Measurements from ENCODE around the gene ACBD6. TPM values are rescaled to one million over a fixed set of nuclear protein-coding genes. Genes with fewer than 3 reads are reported as not detected.

The ACBD6 gene
- total and polyA plus RNA-seq, 11 donors, result 18.6 to 35.8 (median 21.8) TPM

DNA sequence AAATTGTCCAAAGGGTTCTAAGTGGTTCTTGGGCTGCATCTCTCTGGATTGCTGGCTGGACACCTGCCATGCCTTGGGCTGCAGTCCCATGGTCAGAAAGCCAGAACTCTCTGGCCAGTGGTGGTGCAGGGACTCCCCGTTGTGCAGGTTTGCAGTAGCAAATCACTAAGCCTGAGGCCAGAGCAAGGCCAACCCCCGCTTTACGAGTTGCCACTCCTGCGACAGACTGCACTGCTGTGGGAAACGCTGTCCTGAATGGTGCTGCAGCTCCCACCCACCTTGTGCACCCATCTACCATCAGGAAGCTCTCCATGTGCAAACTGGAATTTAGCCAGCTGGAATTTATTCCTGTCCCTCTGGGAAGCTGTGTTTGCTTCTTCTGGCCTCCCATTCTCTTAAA is 226.7 kb downstream of the ACBD6 start:
- H3K27ac ChIP-seq, result no peak overlapping the region
- DNase-seq (no peak), ATAC-seq (no peak)
- H3K9me3 ChIP-seq, result no peaks in the 10 kb centered on the region
- H3K27me3 ChIP-seq, result no peaks in the 10 kb centered on the region
- no peak overlapping the region for H3K4me3 ChIP-seq
- H3K36me3 ChIP-seq, result peaks cover 0 to 30% (median 0%) of the 10 kb centered on the region in 9 donors
- TF ChIP-seq POLR2A (IDR thresholded peaks at IDR 0.05), result no peak
- TF ChIP-seq, protein P1, sequence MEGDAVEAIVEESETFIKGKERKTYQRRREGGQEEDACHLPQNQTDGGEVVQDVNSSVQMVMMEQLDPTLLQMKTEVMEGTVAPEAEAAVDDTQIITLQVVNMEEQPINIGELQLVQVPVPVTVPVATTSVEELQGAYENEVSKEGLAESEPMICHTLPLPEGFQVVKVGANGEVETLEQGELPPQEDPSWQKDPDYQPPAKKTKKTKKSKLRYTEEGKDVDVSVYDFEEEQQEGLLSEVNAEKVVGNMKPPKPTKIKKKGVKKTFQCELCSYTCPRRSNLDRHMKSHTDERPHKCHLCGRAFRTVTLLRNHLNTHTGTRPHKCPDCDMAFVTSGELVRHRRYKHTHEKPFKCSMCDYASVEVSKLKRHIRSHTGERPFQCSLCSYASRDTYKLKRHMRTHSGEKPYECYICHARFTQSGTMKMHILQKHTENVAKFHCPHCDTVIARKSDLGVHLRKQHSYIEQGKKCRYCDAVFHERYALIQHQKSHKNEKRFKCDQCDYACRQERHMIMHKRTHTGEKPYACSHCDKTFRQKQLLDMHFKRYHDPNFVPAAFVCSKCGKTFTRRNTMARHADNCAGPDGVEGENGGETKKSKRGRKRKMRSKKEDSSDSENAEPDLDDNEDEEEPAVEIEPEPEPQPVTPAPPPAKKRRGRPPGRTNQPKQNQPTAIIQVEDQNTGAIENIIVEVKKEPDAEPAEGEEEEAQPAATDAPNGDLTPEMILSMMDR (IDR thresholded peaks at IDR 0.05), result no peak
- H3K4me1 ChIP-seq, result peaks cover 0 to 32% (median 0%) of the 10 kb centered on the region in 12 donors
- WGBS, 4 donors, result 80 to 95% (median 94%) methylated on average over 5 of the region's 5 CpGs
- intact Hi-C loops (cut with DNase I), result no loop called here

- 94 to 98% (median 97%) methylated on average over 11 of the region's 11 CpGs for WGBS, 4 donors
- no peak for TF ChIP-seq POLR2A (IDR thresholded peaks at IDR 0.05)
- TF ChIP-seq, protein P1 (IDR thresholded peaks at IDR 0.05), result no peak
- no peaks in the 10 kb centered on the region for H3K27me3 ChIP-seq
- intact Hi-C loops (cut with DNase I), result no loop called here
- no peak for ATAC-seq
- no peak overlapping the region for H3K4me3 ChIP-seq
- no peaks in the 10 kb centered on the region for H3K9me3 ChIP-seq
- DNase-seq, result no peak
- no peak overlapping the region for H3K27ac ChIP-seq
- H3K4me1 ChIP-seq, result peaks cover 0 to 30% (median 0%) of the 10 kb centered on the region in 12 donors
- H3K36me3 ChIP-seq, result peaks cover 0 to 19% (median 0%) of the 10 kb centered on the region in 9 donors
Observed at GRCh38 chr1:180274221-180274620, 228.2 kb downstream of the ACBD6 start.

DNA sequence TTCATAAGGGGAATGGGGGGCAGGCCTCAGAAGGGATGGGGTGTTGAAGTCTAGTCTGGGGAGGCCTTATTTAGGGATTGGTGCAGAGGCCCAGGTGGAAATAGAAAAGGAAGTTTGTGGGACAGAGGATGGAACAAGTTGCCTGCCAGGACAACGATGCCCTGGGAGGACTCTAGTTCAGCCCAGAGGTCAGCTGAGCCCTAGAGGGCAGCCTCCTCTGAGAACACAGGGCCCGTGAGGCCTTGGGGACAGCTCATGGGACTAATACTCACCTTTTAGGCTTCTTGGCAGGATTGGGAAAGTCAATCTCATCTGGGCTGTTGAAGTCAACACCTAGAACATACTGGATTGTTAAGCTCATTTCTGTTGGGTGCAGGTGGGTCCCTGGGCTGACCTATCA is 229.3 kb downstream of the ACBD6 start:
- Histone ChIP-seq H3K9me3 (no peaks in the 10 kb centered on the region), H3K27me3 (no peaks in the 10 kb centered on the region), H3K27ac (no peak overlapping the region), H3K4me3 (no peak overlapping the region), H3K4me1 (peaks cover 0 to 24% (median 0%) of the 10 kb centered on the region in 12 donors), H3K36me3 (peaks cover 0 to 18% (median 0%) of the 10 kb centered on the region in 9 donors)
- intact Hi-C loops (cut with DNase I), result no loop called here
- 94 to 100% (median 97%) methylated on average over 2 of the region's 2 CpGs for WGBS, 4 donors
- TF ChIP-seq, protein P1 (IDR thresholded peaks at IDR 0.05), result no peak
- no peak for TF ChIP-seq POLR2A (IDR thresholded peaks at IDR 0.05)
- no peak for ATAC-seq
- no peak for DNase-seq

DNA sequence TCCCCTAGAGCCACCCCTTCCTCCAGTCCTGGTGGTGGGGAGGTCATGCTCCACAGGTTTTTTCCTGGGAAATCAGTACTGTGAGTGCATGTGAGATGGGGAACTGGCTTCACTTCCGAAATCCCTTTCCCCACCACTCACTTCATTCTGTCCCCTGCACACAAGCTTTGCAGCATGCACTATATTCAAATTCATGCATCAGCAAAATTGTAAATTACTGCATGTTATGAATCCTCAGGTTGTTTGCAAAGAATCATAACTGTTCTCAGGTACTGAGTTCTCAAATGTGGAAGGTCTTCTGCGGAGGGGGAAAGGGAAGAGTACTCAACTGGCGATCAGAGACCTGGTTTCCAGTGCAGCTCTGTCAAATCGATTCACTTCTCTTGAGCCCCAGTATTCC is 230.0 kb downstream of the ACBD6 start:
- H3K36me3 ChIP-seq, result peaks cover 0 to 18% (median 0%) of the 10 kb centered on the region in 9 donors
- peaks cover 0 to 18% (median 0%) of the 10 kb centered on the region in 12 donors for H3K4me1 ChIP-seq
- ATAC-seq (no peak), DNase-seq (no peak)
- TF ChIP-seq, protein P1 (IDR thresholded peaks at IDR 0.05), result no peak
- no peak for TF ChIP-seq POLR2A (IDR thresholded peaks at IDR 0.05)
- no peak overlapping the region for H3K4me3 ChIP-seq
- H3K27ac ChIP-seq, result no peak overlapping the region
- intact Hi-C loops (cut with DNase I), result no loop called here
- 88 to 98% (median 96%) methylated on average over 4 of the region's 4 CpGs for WGBS, 4 donors
- H3K9me3 ChIP-seq, result no peaks in the 10 kb centered on the region
- no peaks in the 10 kb centered on the region for H3K27me3 ChIP-seq
